ENCODE results near the gene ZNF853.
"Not testable (repeated sequence)": the region's sequence is repeated elsewhere in the genome, so short reads cannot be mapped to it uniquely, and the experiment has no call there.

ZNF853 gene

GRCh38 chr7:6576024-6576866 is 39.2 kb upstream of the ZNF853 start:
- intact Hi-C loops (cut with DNase I; ENCODE audit: low total_unique reads), result no loop called here
- Histone ChIP-seq H3K36me3 (peaks cover 0 to 17% (median 7%) of the 10 kb centered on the region in 3 donors), H3K27ac (peak overlapping the region; percentile 91 to 96), H3K4me3 (peak overlapping the region; percentile 64 to 65), H3K4me1 (peaks cover 0 to 13% (median 0%) of the 10 kb centered on the region in 4 donors), H3K27me3 (peaks cover 0 to 2% of the 10 kb centered on the region in 2 donors), H3K9me3 (no peaks in the 10 kb centered on the region)
- TF ChIP-seq CTCF (IDR thresholded peaks at IDR 0.05), result no peak
- DNase-seq, result no peak

GRCh38 chr7:6576867-6577368 is 38.5 kb upstream of the ZNF853 start:
- intact Hi-C loops (cut with DNase I; ENCODE audit: low total_unique reads), result not testable (repeated sequence)

GRCh38 chr7:6577369-6578113 is 37.9 kb upstream of the ZNF853 start, which contains the start of gene ZDHHC4:
TSS of gene ZDHHC4 (plus strand) at chr7:6577454. CDS start at chr7:6580562, 3,108 bp downstream.
- Histone ChIP-seq H3K4me3 (peak within 1 kb of the TSS; percentile 64 to 65), H3K9me3 (no peaks in the 10 kb centered on the region), H3K36me3 (peaks cover 9 to 30% (median 18%) of the 10 kb centered on the region in 3 donors), H3K27me3 (no peaks in the 10 kb centered on the region), H3K27ac (peak within 1 kb of the TSS; percentile 91 to 96), H3K4me1 (peaks cover 0 to 13% (median 0%) of the 10 kb centered on the region in 4 donors)
- no peak for TF ChIP-seq CTCF (IDR thresholded peaks at IDR 0.05)
- peak; percentile 82 to 92 for DNase-seq
- intact Hi-C loops (cut with DNase I; ENCODE audit: low total_unique reads), result no loop called here

More at GRCh38 chr7:6576867-6577368, 38.5 kb upstream of the ZNF853 start:
- not testable (repeated sequence) for DNase-seq, H3K9me3 ChIP-seq, H3K27me3 ChIP-seq
- Histone ChIP-seq H3K27ac (peak overlapping the region; percentile 91 to 96), H3K4me3 (peak overlapping the region; percentile 64 to 65), H3K36me3 (peaks cover 3 to 24% (median 12%) of the 10 kb centered on the region in 3 donors), H3K4me1 (peaks cover 0 to 13% (median 0%) of the 10 kb centered on the region in 4 donors)

- Histone ChIP-seq H3K27me3 (no peaks in the 10 kb centered on the region), H3K36me3 (peaks cover 18 to 39% (median 24%) of the 10 kb centered on the region in 3 donors), H3K9me3 (no peaks in the 10 kb centered on the region), H3K4me3 (peak overlapping the region; percentile 64 to 65), H3K4me1 (peaks cover 0 to 13% (median 0%) of the 10 kb centered on the region in 4 donors), H3K27ac (peak overlapping the region; percentile 91 to 96)
- intact Hi-C loops (cut with DNase I; ENCODE audit: low total_unique reads), result no loop called here
- no peak for DNase-seq
- TF ChIP-seq CTCF (IDR thresholded peaks at IDR 0.05), result no peak
These were observed 37.0 kb upstream of the ZNF853 start for GRCh38 chr7:6578114-6579084.

- Histone ChIP-seq H3K27ac (no peak overlapping the region), H3K4me1 (peaks cover 0 to 13% (median 0%) of the 10 kb centered on the region in 4 donors), H3K9me3 (no peaks in the 10 kb centered on the region), H3K36me3 (peaks cover 26 to 47% (median 27%) of the 10 kb centered on the region in 3 donors), H3K4me3 (no peak overlapping the region), H3K27me3 (no peaks in the 10 kb centered on the region)
- intact Hi-C loops (cut with DNase I; ENCODE audit: low total_unique reads), result no loop called here
- TF ChIP-seq CTCF (IDR thresholded peaks at IDR 0.05), result no peak
- no peak for DNase-seq
These were observed 36.0 kb upstream of the ZNF853 start for GRCh38 chr7:6579446-6579845.

- not testable (repeated sequence) for H3K4me1 ChIP-seq
These were observed 29.5 kb upstream of the ZNF853 start for GRCh38 chr7:6585746-6586432.

More at GRCh38 chr7:6585746-6586432, 29.5 kb upstream of the ZNF853 start:
- H3K36me3 ChIP-seq, result peaks cover 27 to 66% (median 42%) of the 10 kb centered on the region in 3 donors
- DNase-seq; H3K4me3 ChIP-seq; H3K27me3 ChIP-seq; H3K9me3 ChIP-seq; intact Hi-C loops (cut with DNase I; ENCODE audit: low total_unique reads); H3K27ac ChIP-seq: not testable (repeated sequence)

Data from tibial artery (tissue), 4 donors.